Measurements from ENCODE around the gene EFCAB3.
A peak's percentile ranks its signal among the peaks of the same experiment; 100 is the strongest.
"Not testable (repeated sequence)": the region's sequence is repeated elsewhere in the genome, so short reads cannot be mapped to it uniquely, and the experiment has no call there.

EFCAB3 gene

DNA sequence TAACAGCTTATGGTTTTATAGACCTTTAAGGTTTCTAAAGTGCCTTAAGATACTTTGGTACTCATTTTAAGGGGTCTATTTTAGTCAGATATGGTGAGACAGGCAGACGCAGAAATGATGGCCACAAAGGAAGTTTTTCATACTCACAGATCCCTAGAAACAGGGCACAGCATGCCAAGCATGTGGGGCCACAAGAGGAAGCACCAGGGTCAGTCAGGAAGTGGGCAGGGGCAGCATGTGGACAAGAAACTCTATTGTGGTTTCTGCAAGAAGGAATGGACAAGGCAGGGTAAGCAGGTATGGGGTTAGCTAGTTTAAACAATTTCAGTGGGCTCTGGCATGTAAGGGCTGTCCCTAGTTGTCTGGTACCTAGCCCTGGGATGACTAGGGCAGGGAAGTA is 8.5 kb downstream of the EFCAB3 start:
- TF ChIP-seq, protein P1, sequence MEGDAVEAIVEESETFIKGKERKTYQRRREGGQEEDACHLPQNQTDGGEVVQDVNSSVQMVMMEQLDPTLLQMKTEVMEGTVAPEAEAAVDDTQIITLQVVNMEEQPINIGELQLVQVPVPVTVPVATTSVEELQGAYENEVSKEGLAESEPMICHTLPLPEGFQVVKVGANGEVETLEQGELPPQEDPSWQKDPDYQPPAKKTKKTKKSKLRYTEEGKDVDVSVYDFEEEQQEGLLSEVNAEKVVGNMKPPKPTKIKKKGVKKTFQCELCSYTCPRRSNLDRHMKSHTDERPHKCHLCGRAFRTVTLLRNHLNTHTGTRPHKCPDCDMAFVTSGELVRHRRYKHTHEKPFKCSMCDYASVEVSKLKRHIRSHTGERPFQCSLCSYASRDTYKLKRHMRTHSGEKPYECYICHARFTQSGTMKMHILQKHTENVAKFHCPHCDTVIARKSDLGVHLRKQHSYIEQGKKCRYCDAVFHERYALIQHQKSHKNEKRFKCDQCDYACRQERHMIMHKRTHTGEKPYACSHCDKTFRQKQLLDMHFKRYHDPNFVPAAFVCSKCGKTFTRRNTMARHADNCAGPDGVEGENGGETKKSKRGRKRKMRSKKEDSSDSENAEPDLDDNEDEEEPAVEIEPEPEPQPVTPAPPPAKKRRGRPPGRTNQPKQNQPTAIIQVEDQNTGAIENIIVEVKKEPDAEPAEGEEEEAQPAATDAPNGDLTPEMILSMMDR (IDR thresholded peaks at IDR 0.05; ENCODE audit: low read depth, low read length) = no peak
- Histone ChIP-seq H3K9me3 (ENCODE audit: severe bottlenecking) (no peaks in the 10 kb centered on the region), H3K4me3 (ENCODE audit: low read depth, low read length) (no peak overlapping the region), H3K36me3 (no peaks in the 10 kb centered on the region), H3K27ac (no peak overlapping the region), H3K27me3 (ENCODE audit: insufficient read depth, low read depth, severe bottlenecking) (no peaks in the 10 kb centered on the region)
- DNase-seq = no peak

DNA sequence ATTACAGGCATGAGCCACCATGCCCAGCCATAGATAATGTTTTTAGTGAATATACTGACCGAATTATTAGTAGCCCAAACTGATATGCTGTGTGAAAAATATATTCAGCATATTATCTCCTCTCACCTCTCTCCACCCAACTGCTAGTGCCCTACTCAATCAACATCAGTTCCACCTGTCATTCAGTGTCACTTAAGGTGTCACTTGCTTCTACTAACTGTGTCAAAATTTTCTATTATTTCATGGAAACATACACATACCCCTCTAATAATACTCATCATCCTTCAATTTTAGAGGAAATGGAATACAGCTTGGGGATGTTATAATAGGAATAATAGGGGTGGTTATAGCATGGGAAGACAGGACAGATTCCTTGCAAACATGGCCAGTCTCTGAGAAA is 12.6 kb downstream of the EFCAB3 start:
- H3K36me3 ChIP-seq = no peaks in the 10 kb centered on the region
- H3K27ac ChIP-seq = no peak overlapping the region
- DNase-seq = no peak
- H3K27me3 ChIP-seq (ENCODE audit: insufficient read depth, low read depth, severe bottlenecking) = no peaks in the 10 kb centered on the region
- H3K4me3 ChIP-seq (ENCODE audit: low read depth, low read length) = no peak overlapping the region
- no peaks in the 10 kb centered on the region for H3K9me3 ChIP-seq (ENCODE audit: severe bottlenecking)
- TF ChIP-seq, protein P1 (IDR thresholded peaks at IDR 0.05; ENCODE audit: low read depth, low read length) = no peak

DNA sequence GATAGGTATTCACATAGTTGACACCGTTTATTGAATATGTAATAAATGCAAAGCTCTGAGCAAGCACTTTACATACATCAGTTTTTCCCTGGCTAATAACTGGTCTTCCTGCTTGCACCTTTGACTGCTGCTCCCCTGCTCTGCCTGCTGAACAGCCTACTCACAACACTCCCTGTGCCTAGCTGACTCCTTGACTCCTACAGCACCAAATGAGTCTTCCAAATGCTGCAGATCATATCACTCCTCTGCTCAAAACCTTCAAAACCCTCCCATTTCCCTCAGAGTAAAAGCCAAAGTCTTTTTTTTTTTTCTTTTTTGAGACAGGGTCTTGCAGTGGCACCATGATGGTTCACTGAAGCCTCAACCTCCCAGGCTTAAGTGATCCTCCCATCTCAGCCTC is 18.5 kb downstream of the EFCAB3 start:
- DNase-seq = no peak

DNA sequence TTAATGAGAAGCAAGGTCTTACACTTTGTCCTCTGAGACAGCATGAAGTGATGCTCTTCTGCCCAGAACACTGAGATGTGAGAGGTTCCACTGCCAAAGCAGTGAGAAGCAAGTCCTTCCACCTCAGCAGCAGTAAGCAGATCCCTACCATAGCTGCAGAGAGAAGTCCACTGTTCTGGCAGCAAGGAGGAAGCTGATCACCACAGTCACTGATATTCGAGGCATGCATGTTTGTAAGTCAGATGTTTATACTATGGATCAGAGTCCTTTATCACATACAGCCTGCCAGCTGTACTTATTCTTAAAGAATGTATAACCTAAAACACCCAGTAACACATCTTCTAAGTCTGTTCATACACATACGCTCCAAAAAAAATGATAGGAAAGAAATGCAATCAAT is 25.1 kb downstream of the EFCAB3 start:
- Histone ChIP-seq H3K9me3 (ENCODE audit: severe bottlenecking) (peaks cover 6% of the 10 kb centered on the region), H3K4me3 (ENCODE audit: low read depth, low read length) (no peak overlapping the region), H3K27ac (no peak overlapping the region), H3K36me3 (no peaks in the 10 kb centered on the region), H3K27me3 (ENCODE audit: insufficient read depth, low read depth, severe bottlenecking) (no peaks in the 10 kb centered on the region)
- TF ChIP-seq, protein P1 (IDR thresholded peaks at IDR 0.05; ENCODE audit: low read depth, low read length) = no peak
- no peak for DNase-seq

More for the DNA sequence above, 18.5 kb downstream of the EFCAB3 start:
- peaks cover 6% of the 10 kb centered on the region for H3K9me3 ChIP-seq (ENCODE audit: severe bottlenecking)
- H3K36me3 ChIP-seq = no peaks in the 10 kb centered on the region
- no peak overlapping the region for H3K4me3 ChIP-seq (ENCODE audit: low read depth, low read length)
- H3K27me3 ChIP-seq (ENCODE audit: insufficient read depth, low read depth, severe bottlenecking) = no peaks in the 10 kb centered on the region
- TF ChIP-seq, protein P1 (IDR thresholded peaks at IDR 0.05; ENCODE audit: low read depth, low read length) = no peak
- no peak overlapping the region for H3K27ac ChIP-seq

DNA sequence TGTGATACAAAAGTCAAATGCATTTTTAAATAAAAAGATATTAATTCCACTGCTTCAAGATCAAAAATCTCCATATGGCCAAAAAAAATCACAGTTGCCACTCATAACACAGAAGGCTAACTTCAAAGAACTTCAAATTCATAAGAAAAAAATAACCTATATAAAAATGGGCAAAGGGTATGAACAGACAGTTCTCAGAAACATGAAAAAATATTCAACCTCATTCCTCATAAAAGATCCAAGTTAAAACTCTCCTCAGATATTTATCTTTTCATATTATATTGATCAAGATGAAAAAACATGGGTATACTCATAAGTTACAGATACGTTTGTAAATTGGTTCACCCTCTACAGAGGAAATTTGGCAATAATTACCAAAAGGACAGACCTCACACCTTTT is 32.7 kb downstream of the EFCAB3 start:
- not testable (repeated sequence) for H3K27me3 ChIP-seq (ENCODE audit: insufficient read depth, low read depth, severe bottlenecking); H3K9me3 ChIP-seq (ENCODE audit: severe bottlenecking); H3K4me3 ChIP-seq (ENCODE audit: low read depth, low read length); H3K27ac ChIP-seq; H3K36me3 ChIP-seq; DNase-seq

DNA sequence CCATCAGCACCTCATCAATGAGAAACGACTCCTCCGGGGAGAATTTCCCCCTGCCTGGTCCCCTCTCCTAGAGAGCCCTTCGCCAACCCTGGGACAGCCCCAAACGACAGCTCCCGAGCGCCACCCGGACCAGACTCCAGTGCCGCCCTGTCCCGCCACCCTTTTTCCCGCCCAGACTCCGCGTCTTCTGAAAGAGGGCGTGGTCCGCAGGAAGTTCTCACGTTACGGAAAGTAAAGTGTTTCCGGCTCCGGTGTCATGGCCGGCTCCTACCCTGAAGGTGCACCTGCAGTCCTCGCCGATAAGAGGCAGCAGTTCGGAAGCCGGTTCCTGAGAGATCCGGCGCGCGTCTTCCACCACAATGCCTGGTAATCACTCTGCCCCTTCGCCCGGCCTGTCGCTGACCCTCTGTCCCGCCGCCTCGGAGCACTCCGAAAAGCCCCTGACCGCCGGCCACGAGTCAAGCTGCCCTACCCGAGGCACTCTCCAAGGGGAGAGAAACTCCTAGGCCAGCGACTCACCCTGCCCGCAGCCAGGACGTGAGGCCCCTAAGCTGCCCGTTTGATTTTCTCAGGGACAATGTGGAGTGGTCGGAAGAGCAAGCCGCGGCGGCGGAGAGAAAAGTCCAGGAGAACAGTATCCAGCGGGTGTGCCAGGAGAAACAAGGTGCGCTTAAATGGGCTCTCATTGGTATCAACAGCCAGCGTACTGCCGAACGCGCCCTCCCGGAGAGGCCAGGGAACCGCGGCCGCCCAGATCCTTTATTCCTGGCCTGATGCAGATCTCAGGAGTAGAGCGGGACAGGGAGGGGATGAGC is 43.5 kb downstream of the EFCAB3 start, which contains the start of gene METTL2A:
TSS of gene METTL2A (plus strand) at position 251 of the 815 bp plus-strand sequence. CDS start at position 257, 6 bp downstream.
- peak; percentile 98 for DNase-seq
- Histone ChIP-seq H3K36me3 (peaks cover 15% of the 10 kb centered on the region), H3K4me3 (ENCODE audit: low read depth, low read length) (peak within 1 kb of the TSS; percentile 81), H3K27ac (peak within 1 kb of the TSS; percentile 82)
- TF ChIP-seq, protein P1 (IDR thresholded peaks at IDR 0.05; ENCODE audit: low read depth, low read length) = peak; percentile 63; the same call in 1 of the 2 replicates
- H3K9me3 ChIP-seq (ENCODE audit: severe bottlenecking); H3K27me3 ChIP-seq (ENCODE audit: insufficient read depth, low read depth, severe bottlenecking): not testable (repeated sequence)

DNA sequence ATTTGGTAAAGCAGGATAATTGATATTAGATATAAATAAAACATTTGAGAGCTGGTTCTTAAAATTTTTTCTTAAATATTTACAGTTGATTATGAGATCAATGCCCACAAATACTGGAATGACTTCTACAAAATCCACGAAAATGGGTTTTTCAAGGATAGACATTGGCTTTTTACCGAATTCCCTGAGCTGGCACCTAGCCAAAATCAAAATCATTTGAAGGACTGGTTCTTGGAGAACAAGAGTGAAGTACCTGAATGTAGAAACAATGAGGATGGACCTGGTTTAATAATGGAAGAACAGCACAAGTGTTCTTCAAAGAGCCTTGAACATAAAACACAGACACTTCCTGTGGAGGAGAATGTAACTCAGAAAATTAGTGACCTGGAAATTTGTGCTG is 45.9 kb downstream of the EFCAB3 start:
- peaks cover 26% of the 10 kb centered on the region for H3K36me3 ChIP-seq
- not testable (repeated sequence) for H3K4me3 ChIP-seq (ENCODE audit: low read depth, low read length); H3K27me3 ChIP-seq (ENCODE audit: insufficient read depth, low read depth, severe bottlenecking); DNase-seq; H3K27ac ChIP-seq; H3K9me3 ChIP-seq (ENCODE audit: severe bottlenecking)

DNA sequence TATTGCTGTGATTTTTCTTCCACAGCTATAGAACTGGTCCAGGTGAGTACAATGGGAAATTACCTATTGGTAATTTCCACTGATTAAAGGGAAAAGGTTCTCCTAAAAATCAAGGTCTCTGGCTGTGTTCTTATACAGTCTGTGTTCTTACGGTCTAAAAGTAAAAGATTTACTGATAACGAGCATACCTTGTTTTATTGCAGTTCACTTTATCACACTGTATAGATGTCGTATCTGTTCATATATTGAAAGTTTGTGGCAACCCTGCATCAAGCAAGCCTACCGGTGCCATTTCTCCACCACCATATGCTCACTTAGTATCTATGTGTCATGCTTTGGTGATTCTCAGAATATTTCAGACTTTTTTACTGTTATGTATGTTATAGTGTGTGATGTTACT is 54.9 kb downstream of the EFCAB3 start:
- H3K36me3 ChIP-seq = peaks cover 14% of the 10 kb centered on the region
- not testable (repeated sequence) for H3K27ac ChIP-seq; H3K27me3 ChIP-seq (ENCODE audit: insufficient read depth, low read depth, severe bottlenecking); H3K4me3 ChIP-seq (ENCODE audit: low read depth, low read length); DNase-seq; H3K9me3 ChIP-seq (ENCODE audit: severe bottlenecking)

DNA sequence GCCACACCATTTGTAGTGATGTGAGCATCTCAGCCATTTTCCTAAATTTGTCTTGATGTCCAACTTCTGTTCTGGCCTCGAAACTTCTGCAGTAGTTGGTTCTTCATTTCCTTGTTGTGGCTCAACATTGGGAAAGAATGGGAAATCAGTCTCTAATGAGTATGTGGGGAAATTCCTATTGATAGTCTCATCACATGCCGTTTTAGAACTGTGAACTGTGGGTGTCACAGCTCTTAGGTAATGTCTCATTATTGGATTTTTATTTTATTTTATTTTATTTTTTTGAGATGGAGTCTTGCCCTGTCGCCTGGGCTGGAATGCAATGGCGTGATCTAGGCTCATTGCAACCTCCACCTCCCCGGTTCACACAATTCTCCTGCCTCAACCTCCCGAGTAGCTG is 60.8 kb downstream of the EFCAB3 start:
- H3K4me3 ChIP-seq (ENCODE audit: low read depth, low read length) = not testable (repeated sequence)

More for the DNA sequence above, 60.8 kb downstream of the EFCAB3 start:
- H3K27ac ChIP-seq; H3K27me3 ChIP-seq (ENCODE audit: insufficient read depth, low read depth, severe bottlenecking); H3K9me3 ChIP-seq (ENCODE audit: severe bottlenecking); DNase-seq: not testable (repeated sequence)
- H3K36me3 ChIP-seq = peaks cover 45% of the 10 kb centered on the region
